Upper lobe of left lung (tissue), 6 donors: Measurements from ENCODE around the gene DNAJC18. TPM values are rescaled to one million over a fixed set of nuclear protein-coding genes. Genes with fewer than 3 reads are reported as not detected.
"Not testable (repeated sequence)": the region's sequence is repeated elsewhere in the genome, so short reads cannot be mapped to it uniquely, and the experiment has no call there.

Experiments used
- ATAC-seq, 2 donors: fragments of 200-7000 bp; cut with Tn5 transposase; one replicate each; pipeline ENCODE4 v1.9.1; 2022; ENCODE audit warnings: mild to moderate bottlenecking in 2 of 2, moderate library complexity in 2 of 2; ENCODE audit not compliant: low FRiP score in 2 of 2
- DNase-seq, 2 donors: peaks; one replicate each; pipeline ENCODE4 v3.0.0-alpha.2; 2019 to 2020
- H3K27ac ChIP-seq, 4 donors: fragments of 200-600 bp; sonication (generic); one replicate each; pipeline ENCODE4 v1.5.1; 2016 to 2019
- H3K27me3 ChIP-seq, 4 donors: fragments of 200-600 bp; sonication (generic); one replicate each; pipeline ENCODE4 v1.5.1; 2017 to 2019
- H3K36me3 ChIP-seq, 4 donors: fragments of 200-600 bp; sonication (generic); one replicate each; pipeline ENCODE4 v1.5.1; 2016 to 2019
- H3K4me1 ChIP-seq, 4 donors: fragments of 200-600 bp; sonication (generic); one replicate each; pipeline ENCODE4 v1.5.1; 2018 to 2019
- H3K4me3 ChIP-seq, 4 donors: fragments of 200-600 bp; sonication (generic); one replicate each; pipeline ENCODE4 v1.5.1; 2017 to 2019; ENCODE audit warnings: mild to moderate bottlenecking in 2 of 4, moderate library complexity in 1 of 4
- H3K9me3 ChIP-seq, 4 donors: fragments of 200-600 bp; sonication (generic); one replicate each; pipeline ENCODE4 v1.5.1; 2018 to 2019
- CTCF ChIP-seq, 6 experiments: fragments of 450-650 bp in 4 of 6; fragments of 200-600 bp in 2 of 6; sonication (generic) in 2 of 6; IDR thresholded peaks; one replicate each; pipeline ENCODE4 v1.5.1; 2016 to 2019; ENCODE audit warnings: antibody characterized with exemption in 6 of 6
- EP300 ChIP-seq, 4 donors: sonication (generic); formaldehyde crosslinking; IDR thresholded peaks; one replicate each; pipeline ENCODE4 v1.5.1; 2017; ENCODE audit warnings: antibody characterized with exemption in 4 of 4, control low read depth in 2 of 4
- POLR2A ChIP-seq, 4 donors: fragments of 450-650 bp; IDR thresholded peaks; one replicate each; pipeline ENCODE4 v1.5.1; 2016 to 2017; ENCODE audit warnings: antibody characterized with exemption in 4 of 4, mild to moderate bottlenecking in 2 of 4
- POLR2AphosphoS5 ChIP-seq, 2 donors: sonication (generic); formaldehyde crosslinking; IDR thresholded peaks; one replicate each; pipeline ENCODE4 v1.5.1; 2017; ENCODE audit warnings: antibody characterized with exemption in 2 of 2
- WGBS, 2 donors: methylation state at CpG; one replicate each; pipeline ENCODE4 v1.1.5; 2017 to 2018; 5-methylcytosine and 5-hydroxymethylcytosine counted together
- total RNA-seq, 6 donors: library from RNA; depleted of rRNA in 4 of 6; stranded (reverse); fragments of >200 nt in 4 of 6; gene quantifications; one replicate each; pipeline versions ENCODE4 v1.1.0 to v1.2.1, GENCODE V29; 2016 to 2021
- donor health status: DM: no; HTN: no; CAD: no; lungs with moderate emphysema.
- donor health status: DM: no; HTN: yes; CAD: no; lungs with severe emphysema.

DNAJC18 gene
- total RNA-seq, 6 donors from 2014 or later, result 1.0 to 11.6 (median 6.3) TPM

- Histone ChIP-seq H3K9me3 (no peaks in the 10 kb centered on the region), H3K27me3 (peaks cover 0 to 31% (median 18%) of the 10 kb centered on the region in 4 donors), H3K4me3 (no peak overlapping the region), H3K27ac (peak overlapping the region in 3 of 4 donors; percentile 38 to 71 (median 64)), H3K36me3 (no peaks in the 10 kb centered on the region), H3K4me1 (peaks cover 14 to 59% (median 45%) of the 10 kb centered on the region in 4 donors)
- TF ChIP-seq EP300 (IDR thresholded peaks at IDR 0.05), result no peak
- no peak for TF ChIP-seq POLR2A (IDR thresholded peaks at IDR 0.05)
- no peak for TF ChIP-seq POLR2AphosphoS5 (IDR thresholded peaks at IDR 0.05)
- TF ChIP-seq CTCF (IDR thresholded peaks at IDR 0.05), result no peak
- DNase-seq (no peak), ATAC-seq (no peak)
- 83 to 84% methylated on average over 7 to 10 of the region's 10 CpGs for WGBS, 2 donors
Measured at GRCh38 chr5:139390639-139391569, 48.4 kb downstream of the DNAJC18 start.

GRCh38 chr5:139389701-139390638 is 49.4 kb downstream of the DNAJC18 start, which contains the start of gene MZB1:
MZB1 (minus strand) TSS chr5:139389913; CDS start chr5:139389856, 57 bp downstream.
- 61 to 77% methylated on average over 8 to 10 of the region's 11 CpGs for WGBS, 2 donors
- TF ChIP-seq EP300 (IDR thresholded peaks at IDR 0.05) (no peak), CTCF (IDR thresholded peaks at IDR 0.05) (no peak), POLR2AphosphoS5 (IDR thresholded peaks at IDR 0.05) (peak in 1 of 2 donors; percentile 16), POLR2A (IDR thresholded peaks at IDR 0.05) (peak in 1 of 4 donors; percentile 30)
- no peak for ATAC-seq
- Histone ChIP-seq H3K36me3 (no peaks in the 10 kb centered on the region), H3K9me3 (no peaks in the 10 kb centered on the region), H3K4me3 (no peak within 1 kb of the TSS), H3K27ac (peak within 1 kb of the TSS in 3 of 4 donors; percentile 2 to 71 (median 64)), H3K27me3 (peaks cover 0 to 27% (median 18%) of the 10 kb centered on the region in 4 donors), H3K4me1 (peaks cover 20 to 59% (median 51%) of the 10 kb centered on the region in 4 donors)
- DNase-seq, result no peak

- DNase-seq (no peak), ATAC-seq (peak in 1 of 2 donors; percentile 5)
- Histone ChIP-seq H3K9me3 (no peaks in the 10 kb centered on the region), H3K27me3 (peaks cover 0 to 11% (median 5%) of the 10 kb centered on the region in 4 donors), H3K36me3 (no peaks in the 10 kb centered on the region), H3K4me3 (no peak overlapping the region), H3K27ac (peak overlapping the region in 2 of 4 donors; percentile 8 to 28), H3K4me1 (peaks cover 14 to 50% (median 39%) of the 10 kb centered on the region in 4 donors)
- TF ChIP-seq CTCF (IDR thresholded peaks at IDR 0.05), result no peak
- TF ChIP-seq POLR2AphosphoS5 (IDR thresholded peaks at IDR 0.05), result no peak
- no peak for TF ChIP-seq EP300 (IDR thresholded peaks at IDR 0.05)
- no peak for TF ChIP-seq POLR2A (IDR thresholded peaks at IDR 0.05)
- 16 to 25% methylated on average over 6 to 8 of the region's 8 CpGs for WGBS, 2 donors
Measured at GRCh38 chr5:139388198-139388821, 51.0 kb downstream of the DNAJC18 start.

GRCh38 chr5:139387611-139388197 is 51.6 kb downstream of the DNAJC18 start:
- peaks cover 0 to 6% (median 2%) of the 10 kb centered on the region in 4 donors for H3K27me3 ChIP-seq
- H3K27ac ChIP-seq, result no peak overlapping the region
- TF ChIP-seq POLR2AphosphoS5 (IDR thresholded peaks at IDR 0.05) (no peak), EP300 (IDR thresholded peaks at IDR 0.05) (no peak), POLR2A (IDR thresholded peaks at IDR 0.05) (no peak), CTCF (IDR thresholded peaks at IDR 0.05) (no peak)
- WGBS, 2 donors, result 69 to 79% methylated on average over 6 to 9 of the region's 10 CpGs
- H3K4me1 ChIP-seq, result peaks cover 10 to 44% (median 33%) of the 10 kb centered on the region in 4 donors
- ATAC-seq (no peak), DNase-seq (no peak)
- no peak overlapping the region for H3K4me3 ChIP-seq
- no peaks in the 10 kb centered on the region for H3K36me3 ChIP-seq
- no peaks in the 10 kb centered on the region for H3K9me3 ChIP-seq

- H3K27me3 ChIP-seq, DNase-seq, H3K4me3 ChIP-seq, H3K36me3 ChIP-seq, H3K9me3 ChIP-seq, ATAC-seq, H3K27ac ChIP-seq: not testable (repeated sequence)
- peaks cover 6 to 36% (median 27%) of the 10 kb centered on the region in 4 donors for H3K4me1 ChIP-seq
- 93 to 96% methylated on average over 10 of the region's 10 CpGs for WGBS, 2 donors
Measured at GRCh38 chr5:139386956-139387355, 52.4 kb downstream of the DNAJC18 start.
